NOMO-1 (cell line): ENCODE data around the gene LRRC8E.
"Not testable (repeated sequence)": the region's sequence is repeated elsewhere in the genome, so short reads cannot be mapped to it uniquely, and the experiment has no call there.

Experiments
- DNase-seq, 2 experiments: peaks; one replicate each; lab custom pipeline; 2025; ENCODE audit not compliant: unreplicated experiment in 2 of 2; lab: John Stamatoyannopoulos, UW

Gene LRRC8E

GRCh38 chr19:7928741-7929701 is 40.7 kb downstream of the LRRC8E start:
- DNase-seq, result peak in 1 of 2 experiments; percentile 23

DNA sequence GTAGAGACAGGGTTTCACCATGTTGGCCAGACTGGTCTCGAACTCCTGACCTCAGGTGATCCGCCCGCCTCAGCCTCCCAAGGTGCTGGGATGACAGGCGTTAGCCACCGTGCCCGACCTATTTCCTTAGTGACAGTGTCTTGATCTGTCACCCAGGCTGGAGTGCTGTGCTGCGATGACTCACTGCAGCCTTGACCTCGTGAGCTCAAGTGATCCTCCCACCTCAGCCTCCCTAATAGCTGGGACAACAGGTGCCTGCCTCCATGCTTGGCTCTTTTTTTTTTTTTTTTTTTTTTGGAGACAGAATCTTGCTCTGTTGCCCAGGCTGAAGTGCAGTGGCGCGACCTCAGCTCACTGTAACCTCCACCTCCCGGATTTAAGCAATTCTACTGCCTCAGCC is 41.7 kb downstream of the LRRC8E start:
- DNase-seq, result not testable (repeated sequence)

GRCh38 chr19:7930765-7931164 is 42.5 kb downstream of the LRRC8E start:
- DNase-seq, result no peak

DNA sequence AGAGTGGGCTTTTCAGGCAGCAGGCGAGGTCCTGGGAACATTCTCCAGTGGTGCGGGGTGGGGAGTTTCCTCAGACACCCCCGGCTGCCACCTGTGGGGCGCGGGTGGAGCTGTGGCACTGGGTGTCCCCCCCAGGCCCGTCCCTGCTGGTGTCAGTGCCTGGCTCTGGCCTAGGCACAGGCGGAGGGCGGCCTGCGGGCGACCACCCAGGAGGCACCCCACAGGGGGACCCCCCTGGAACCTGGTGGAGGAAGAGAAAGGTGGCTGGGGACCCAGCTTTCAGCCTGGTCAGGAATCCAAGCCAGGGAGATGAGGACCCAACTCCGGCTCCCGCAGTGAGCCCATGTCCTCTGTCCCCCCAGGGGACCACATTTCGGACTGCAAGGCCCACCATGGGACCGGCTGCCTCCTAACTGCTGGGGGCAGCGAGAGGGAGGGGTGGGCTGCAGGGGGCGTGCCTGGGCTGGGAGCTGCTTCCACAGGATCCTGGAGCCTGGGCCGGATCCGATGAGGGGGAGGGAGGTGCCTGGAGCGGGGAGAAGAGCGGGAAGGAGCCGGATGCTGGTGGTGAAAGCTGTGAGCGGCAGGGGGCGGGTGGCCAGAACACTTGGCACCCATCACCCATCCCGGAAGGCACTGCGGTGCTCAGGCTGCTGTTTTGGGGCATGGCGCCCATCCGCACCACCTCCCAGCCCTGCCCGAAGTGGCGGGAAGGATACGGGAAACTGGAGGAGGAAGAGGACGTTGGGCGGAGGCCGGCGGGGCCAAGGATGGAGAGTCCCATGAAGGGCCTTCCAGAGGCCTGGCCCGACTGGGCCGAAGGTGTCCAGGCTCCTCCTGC is 43.1 kb downstream of the LRRC8E start:
- no peak for DNase-seq

GRCh38 chr19:7932276-7932929 is 44.1 kb downstream of the LRRC8E start:
- DNase-seq, result no peak

GRCh38 chr19:7932930-7933300 is 44.6 kb downstream of the LRRC8E start:
- DNase-seq, result no peak

DNA sequence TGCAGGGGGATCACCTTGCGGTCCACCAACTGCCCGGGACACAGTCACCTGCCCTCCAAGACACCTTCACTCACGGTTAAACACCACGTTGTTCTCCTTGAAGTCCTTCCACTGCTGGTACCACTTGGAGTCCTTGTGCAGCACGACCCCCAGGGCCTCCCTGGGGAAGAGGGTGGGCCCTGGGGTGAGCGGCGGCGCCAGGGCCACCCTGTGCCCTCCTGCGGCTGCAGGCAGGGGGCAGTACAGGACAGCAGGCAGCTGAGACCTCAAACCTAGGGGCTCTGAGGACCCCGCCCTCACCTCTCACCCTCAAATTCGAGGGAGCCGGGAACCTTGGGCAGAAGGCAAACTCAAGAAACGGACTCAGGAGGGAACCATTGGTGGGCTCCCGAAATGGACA is 45.1 kb downstream of the LRRC8E start:
- no peak for DNase-seq

DNA sequence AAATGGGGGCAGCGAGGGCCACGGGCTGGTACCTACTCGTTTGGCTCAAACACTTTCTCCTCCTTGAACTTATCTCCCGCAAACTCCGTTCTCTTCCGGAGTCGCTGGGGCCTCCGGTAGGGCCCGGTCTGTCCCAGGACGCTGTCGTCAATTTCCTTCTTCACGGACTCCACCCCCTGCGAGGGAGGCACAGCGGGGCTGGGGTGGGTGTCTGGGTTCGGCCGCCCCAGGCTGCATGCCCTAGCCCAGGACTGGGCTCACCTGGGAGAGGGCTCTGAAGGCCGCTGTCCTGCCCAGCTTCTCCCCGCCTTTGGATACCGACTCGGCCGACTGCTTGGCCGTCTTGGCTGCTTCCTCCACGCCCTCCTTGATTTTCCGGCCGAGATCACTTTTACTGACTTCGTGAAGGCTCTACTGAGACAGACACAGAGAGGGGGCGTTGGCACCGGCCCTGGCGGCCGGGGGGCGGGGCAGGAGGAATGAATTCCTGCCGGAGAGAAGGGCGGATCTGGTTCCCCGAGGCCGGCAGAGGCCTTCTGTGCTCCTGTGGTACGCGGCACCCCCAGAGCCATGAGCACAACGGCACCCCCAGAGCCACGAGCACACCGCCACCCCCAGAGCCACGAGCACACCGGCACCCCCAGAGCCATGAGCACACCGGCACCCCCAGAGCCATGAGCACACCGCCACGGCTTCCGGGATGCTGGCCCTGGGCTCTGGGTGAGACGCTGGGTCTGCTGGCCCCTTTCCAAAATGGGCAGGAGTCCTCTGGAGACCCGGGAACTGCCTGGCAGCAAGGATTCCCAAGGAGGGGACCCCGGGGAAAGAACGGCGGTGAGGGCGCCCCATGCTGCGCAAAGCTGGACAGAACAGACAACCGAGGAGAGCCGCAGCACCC is 45.8 kb downstream of the LRRC8E start:
- DNase-seq, result no peak

- no peak for DNase-seq
Measured at GRCh38 chr19:7934766-7935165, 46.5 kb downstream of the LRRC8E start.

GRCh38 chr19:7940841-7941240 is 52.5 kb downstream of the LRRC8E start:
- no peak for DNase-seq

GRCh38 chr19:7941895-7942596 is 53.7 kb downstream of the LRRC8E start:
- no peak for DNase-seq

GRCh38 chr19:7942981-7943443 is 54.7 kb downstream of the LRRC8E start:
- DNase-seq, result peak in 1 of 2 experiments; percentile 38

GRCh38 chr19:7943444-7944176 is 55.3 kb downstream of the LRRC8E start, which contains the start of gene TIMM44:
Gene TIMM44, minus strand, starts transcription at chr19:7943666. Its CDS starts 15 bp downstream, at chr19:7943651.
- peak; percentile 99 for DNase-seq

DNA sequence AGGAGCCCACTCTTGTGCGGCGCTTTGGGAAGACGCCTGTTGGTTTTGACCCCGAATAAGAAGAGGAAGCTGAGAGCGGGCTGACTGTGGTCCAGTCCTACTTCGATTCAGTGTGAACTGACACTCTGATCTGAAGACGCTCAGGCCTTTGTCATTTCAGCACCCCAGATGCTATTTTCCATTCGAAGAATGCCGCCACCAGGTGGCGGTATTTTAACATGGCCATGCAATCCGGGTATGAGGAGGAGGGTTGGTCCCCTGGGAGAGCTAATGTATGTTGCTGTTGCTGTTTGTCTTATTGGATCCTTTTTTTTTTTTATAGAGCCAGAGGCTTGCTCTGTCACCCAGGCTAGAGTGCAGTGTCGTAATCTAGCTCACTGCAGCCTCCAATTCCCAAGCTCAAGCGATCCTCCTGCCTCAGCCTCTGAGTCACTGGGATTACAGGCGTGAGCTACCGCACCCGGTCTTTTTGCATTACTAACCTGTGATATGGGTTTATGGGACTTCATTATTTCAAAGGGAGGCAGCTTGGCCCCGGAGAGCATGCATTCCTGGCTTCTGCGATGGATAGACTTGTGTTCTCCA is 56.0 kb downstream of the LRRC8E start:
- peak; percentile 79 to 82 for DNase-seq

DNA sequence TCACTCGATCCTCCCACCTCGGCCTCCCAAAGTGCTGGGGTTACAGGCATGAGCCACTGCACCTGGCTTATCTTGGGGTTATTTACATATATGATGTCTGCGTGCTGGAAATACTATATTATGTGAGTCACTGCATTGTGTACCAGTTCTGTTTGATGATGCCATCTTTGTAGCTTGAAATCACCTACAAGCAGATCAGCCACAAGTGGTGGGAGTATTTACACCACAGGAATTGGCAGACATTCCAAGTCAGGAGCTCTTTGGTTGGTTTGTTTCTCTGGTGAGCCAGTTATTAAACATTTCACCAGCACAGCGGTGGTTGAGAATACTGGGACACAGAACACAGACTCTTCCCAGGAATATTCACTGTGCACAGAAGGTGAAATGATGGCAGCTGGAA is 59.6 kb downstream of the LRRC8E start:
- no peak for DNase-seq
